ENCODE data around the gene NAA50. TPM values are rescaled to one million over a fixed set of nuclear protein-coding genes. Genes with fewer than 3 reads are reported as not detected.

NAA50 gene
- total and polyA plus RNA-seq, 2 of the 13 experiments (the other 11 are each of a cell fraction or from before 2014, with no cell fraction given): 30.2 to 233 TPM

DNA sequence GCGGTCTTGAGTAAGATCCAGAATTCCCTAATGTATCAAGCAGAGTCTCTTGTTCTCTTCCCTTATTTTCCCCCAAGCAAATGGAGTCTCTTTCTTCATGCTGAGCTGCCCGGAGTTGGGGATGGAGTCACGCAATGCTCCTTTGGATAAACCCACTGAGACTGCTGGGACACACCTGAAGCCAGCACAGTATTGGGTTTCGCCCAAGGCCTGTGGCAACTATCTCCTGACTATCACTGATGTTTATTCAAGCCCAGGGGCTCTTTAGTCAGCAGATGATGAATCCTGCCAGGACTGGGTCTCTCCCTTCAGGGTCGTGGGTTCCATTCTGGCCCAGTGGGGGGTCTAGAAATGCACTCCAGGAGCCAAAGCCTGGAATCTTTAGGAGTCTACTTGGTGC lies 60.9 kb downstream of the NAA50 start:
- FAIRE-seq: no peak
- H2AFZ ChIP-seq (ENCODE audit: low read length): no peak overlapping the region
- peak; percentile 19; the same call in 1 of the 3 replicates for ATAC-seq
- no peak overlapping the region for H3K4me2 ChIP-seq (ENCODE audit: low read depth, low read length)
- in situ Hi-C loops (cut with HindIII; ENCODE audit: extremely low pct_ligation_motif_present, low pct_unique_long_range_greater_than_20kb): no loop called here
- H3K9ac ChIP-seq (ENCODE audit: insufficient read depth, low read depth, low read length): no peak overlapping the region
- peak overlapping the region; percentile 52 for H3K27ac ChIP-seq (ENCODE audit: extremely low read length, insufficient read depth, low read length)
- intact Hi-C loops (cut with micrococcal nuclease; ENCODE audit: unreplicated experiment): no loop called here
- H3K27me3 ChIP-seq (ENCODE audit: control insufficient read depth in 1 of 2, insufficient read depth in 2 of 2, low read length in 2 of 2): no peaks in the 10 kb centered on the region
- ChIA-PET CTCF (ENCODE audit: low intra/inter-chr PET ratio, low total read pairs) (no interaction called here), POLR2A (no interaction called here)
- no peak for DNase-seq (ENCODE audit: low spot score)
- peaks cover 29% of the 10 kb centered on the region for H3K4me1 ChIP-seq (ENCODE audit: insufficient read depth, low read length)
- 84% methylated on average over 5 of the region's 5 CpGs for WGBS (ENCODE audit: low lambda C conversion rate)
- no peak overlapping the region for H3K4me3 ChIP-seq (replicated peaks in 1 of 3; ENCODE audit: insufficient read depth in 1 of 3, low read depth in 2 of 3, low read length in 3 of 3)
- no peaks in the 10 kb centered on the region for H3K9me3 ChIP-seq (ENCODE audit: low read length)
- no TSS peak for BruUV-seq (replicated peaks)
- H3K79me2 ChIP-seq (ENCODE audit: insufficient read depth, low read length): peaks cover 27% of the 10 kb centered on the region
- H3K36me3 ChIP-seq (replicated peaks in 1 of 2; ENCODE audit: control insufficient read depth in 1 of 2, insufficient read depth in 2 of 2, low read length in 2 of 2): peaks cover 0 to 4% of the 10 kb centered on the region in 2 experiments; a peak in 1 of 5 replicates
- no peaks in the 10 kb centered on the region for H4K20me1 ChIP-seq (ENCODE audit: insufficient read depth, low read length)
- TF ChIP-seq ZNF644 (CRISPR knock-in tag; IDR thresholded peaks at IDR 0.05; ENCODE audit: low read depth): no peak
- TF ChIP-seq, protein P1, sequence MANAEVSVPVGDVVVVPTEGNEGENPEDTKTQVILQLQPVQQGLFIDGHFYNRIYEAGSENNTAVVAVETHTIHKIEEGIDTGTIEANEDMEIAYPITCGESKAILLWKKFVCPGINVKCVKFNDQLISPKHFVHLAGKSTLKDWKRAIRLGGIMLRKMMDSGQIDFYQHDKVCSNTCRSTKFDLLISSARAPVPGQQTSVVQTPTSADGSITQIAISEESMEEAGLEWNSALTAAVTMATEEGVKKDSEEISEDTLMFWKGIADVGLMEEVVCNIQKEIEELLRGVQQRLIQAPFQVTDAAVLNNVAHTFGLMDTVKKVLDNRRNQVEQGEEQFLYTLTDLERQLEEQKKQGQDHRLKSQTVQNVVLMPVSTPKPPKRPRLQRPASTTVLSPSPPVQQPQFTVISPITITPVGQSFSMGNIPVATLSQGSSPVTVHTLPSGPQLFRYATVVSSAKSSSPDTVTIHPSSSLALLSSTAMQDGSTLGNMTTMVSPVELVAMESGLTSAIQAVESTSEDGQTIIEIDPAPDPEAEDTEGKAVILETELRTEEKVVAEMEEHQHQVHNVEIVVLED (CRISPR knock-in tag; IDR thresholded peaks at IDR 0.05; ENCODE audit: borderline replicate concordance): no peak
- no peak for TF ChIP-seq ZBTB20 (CRISPR knock-in tag; IDR thresholded peaks at IDR 0.05; ENCODE audit: borderline replicate concordance, low read depth)
- TF ChIP-seq, protein P2, sequence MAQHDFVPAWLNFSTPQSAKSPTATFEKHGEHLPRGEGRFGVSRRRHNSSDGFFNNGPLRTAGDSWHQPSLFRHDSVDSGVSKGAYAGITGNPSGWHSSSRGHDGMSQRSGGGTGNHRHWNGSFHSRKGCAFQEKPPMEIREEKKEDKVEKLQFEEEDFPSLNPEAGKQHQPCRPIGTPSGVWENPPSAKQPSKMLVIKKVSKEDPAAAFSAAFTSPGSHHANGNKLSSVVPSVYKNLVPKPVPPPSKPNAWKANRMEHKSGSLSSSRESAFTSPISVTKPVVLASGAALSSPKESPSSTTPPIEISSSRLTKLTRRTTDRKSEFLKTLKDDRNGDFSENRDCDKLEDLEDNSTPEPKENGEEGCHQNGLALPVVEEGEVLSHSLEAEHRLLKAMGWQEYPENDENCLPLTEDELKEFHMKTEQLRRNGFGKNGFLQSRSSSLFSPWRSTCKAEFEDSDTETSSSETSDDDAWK (CRISPR knock-in tag; IDR thresholded peaks at IDR 0.05): no peak
- TF ChIP-seq, protein P3, sequence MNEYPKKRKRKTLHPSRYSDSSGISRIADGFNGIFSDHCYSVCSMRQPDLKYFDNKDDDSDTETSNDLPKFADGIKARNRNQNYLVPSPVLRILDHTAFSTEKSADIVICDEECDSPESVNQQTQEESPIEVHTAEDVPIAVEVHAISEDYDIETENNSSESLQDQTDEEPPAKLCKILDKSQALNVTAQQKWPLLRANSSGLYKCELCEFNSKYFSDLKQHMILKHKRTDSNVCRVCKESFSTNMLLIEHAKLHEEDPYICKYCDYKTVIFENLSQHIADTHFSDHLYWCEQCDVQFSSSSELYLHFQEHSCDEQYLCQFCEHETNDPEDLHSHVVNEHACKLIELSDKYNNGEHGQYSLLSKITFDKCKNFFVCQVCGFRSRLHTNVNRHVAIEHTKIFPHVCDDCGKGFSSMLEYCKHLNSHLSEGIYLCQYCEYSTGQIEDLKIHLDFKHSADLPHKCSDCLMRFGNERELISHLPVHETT (CRISPR knock-in tag; conservative IDR thresholded peaks at IDR 0.05): no peak
- TF ChIP-seq ZNF10 (CRISPR knock-in tag; IDR thresholded peaks at IDR 0.05; ENCODE audit: borderline replicate concordance, low read depth): no peak
- TF ChIP-seq JUNB (CRISPR knock-in tag; IDR thresholded peaks at IDR 0.05; ENCODE audit: borderline replicate concordance): no peak
- TF ChIP-seq, protein P4, sequence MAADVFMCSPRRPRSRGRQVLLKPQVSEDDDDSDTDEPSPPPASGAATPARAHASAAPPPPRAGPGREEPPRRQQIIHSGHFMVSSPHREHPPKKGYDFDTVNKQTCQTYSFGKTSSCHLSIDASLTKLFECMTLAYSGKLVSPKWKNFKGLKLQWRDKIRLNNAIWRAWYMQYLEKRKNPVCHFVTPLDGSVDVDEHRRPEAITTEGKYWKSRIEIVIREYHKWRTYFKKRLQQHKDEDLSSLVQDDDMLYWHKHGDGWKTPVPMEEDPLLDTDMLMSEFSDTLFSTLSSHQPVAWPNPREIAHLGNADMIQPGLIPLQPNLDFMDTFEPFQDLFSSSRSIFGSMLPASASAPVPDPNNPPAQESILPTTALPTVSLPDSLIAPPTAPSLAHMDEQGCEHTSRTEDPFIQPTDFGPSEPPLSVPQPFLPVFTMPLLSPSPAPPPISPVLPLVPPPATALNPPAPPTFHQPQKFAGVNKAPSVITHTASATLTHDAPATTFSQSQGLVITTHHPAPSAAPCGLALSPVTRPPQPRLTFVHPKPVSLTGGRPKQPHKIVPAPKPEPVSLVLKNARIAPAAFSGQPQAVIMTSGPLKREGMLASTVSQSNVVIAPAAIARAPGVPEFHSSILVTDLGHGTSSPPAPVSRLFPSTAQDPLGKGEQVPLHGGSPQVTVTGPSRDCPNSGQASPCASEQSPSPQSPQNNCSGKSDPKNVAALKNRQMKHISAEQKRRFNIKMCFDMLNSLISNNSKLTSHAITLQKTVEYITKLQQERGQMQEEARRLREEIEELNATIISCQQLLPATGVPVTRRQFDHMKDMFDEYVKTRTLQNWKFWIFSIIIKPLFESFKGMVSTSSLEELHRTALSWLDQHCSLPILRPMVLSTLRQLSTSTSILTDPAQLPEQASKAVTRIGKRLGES (CRISPR knock-in tag; IDR thresholded peaks at IDR 0.05; ENCODE audit: borderline replicate concordance): no peak
- TF ChIP-seq ARID2 (CRISPR knock-in tag; IDR thresholded peaks at IDR 0.05; ENCODE audit: borderline replicate concordance): no peak
- TF ChIP-seq ZNF775 (CRISPR knock-in tag; IDR thresholded peaks at IDR 0.05; ENCODE audit: borderline replicate concordance): no peak
- no peak for TF ChIP-seq NFIB (CRISPR knock-in tag; IDR thresholded peaks at IDR 0.05; ENCODE audit: borderline replicate concordance)
- TF ChIP-seq, protein P5, sequence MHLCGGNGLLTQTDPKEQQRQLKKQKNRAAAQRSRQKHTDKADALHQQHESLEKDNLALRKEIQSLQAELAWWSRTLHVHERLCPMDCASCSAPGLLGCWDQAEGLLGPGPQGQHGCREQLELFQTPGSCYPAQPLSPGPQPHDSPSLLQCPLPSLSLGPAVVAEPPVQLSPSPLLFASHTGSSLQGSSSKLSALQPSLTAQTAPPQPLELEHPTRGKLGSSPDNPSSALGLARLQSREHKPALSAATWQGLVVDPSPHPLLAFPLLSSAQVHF (CRISPR knock-in tag; IDR thresholded peaks at IDR 0.05): no peak
- TF ChIP-seq ZBTB21 (CRISPR knock-in tag; IDR thresholded peaks at IDR 0.05): no peak
- TF ChIP-seq EHMT2 (IDR thresholded peaks at IDR 0.05; ENCODE audit: borderline replicate concordance, low read depth, low read length): no peak
- TF ChIP-seq ATF7-NPFF (CRISPR knock-in tag; IDR thresholded peaks at IDR 0.05; ENCODE audit: low read depth): no peak
- TF ChIP-seq ZFP41 (CRISPR knock-in tag; IDR thresholded peaks at IDR 0.05; ENCODE audit: borderline replicate concordance): no peak

Measured in HepG2 (cell line).